ENCODE measurements around the gene CPSF3.

The CPSF3 gene

DNA sequence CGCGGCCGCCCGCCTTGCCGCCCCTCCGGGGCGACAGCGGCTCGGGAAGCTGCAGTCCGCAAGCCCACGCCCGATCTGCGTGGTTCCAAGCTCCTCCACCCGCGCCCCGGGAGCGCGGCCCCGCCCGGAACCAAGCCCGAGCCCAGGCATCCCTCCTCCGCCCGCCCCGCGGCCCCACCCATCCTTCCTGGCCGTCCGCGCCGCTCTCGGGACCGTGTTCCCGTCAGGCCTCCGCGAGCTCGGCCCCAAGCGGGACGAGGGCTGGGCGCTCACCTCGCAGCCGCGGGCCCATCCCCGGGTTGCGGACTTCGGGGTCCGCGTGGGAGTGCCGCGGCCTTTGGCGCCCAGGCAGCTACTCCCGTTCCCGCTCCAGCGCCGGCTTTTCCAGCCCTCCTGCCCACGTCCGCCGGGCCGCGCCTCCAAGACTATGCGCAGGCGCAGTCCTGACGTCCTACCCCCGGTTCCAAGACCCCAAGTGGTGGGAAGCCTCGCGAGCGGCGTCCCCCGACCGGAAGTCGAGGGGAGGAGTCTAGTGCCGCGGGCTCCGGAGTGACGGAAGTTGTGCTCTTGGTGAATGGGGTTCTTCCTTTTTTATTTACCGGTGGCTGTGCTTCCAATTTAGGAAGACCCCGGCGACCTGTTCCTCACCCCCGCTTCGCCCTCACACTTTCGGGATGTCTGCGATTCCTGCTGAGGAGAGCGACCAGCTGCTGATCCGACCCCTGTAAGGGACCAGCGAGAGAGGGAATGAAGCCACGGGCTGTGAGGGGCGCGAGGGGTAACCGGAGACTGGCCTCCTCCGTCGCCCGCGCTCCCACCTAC is at the start of gene CPSF3, which contains the start of gene ITGB1BP1:
CPSF3 (plus strand) TSS at position 555 of the 822 bp plus-strand sequence; CDS start at position 675, 120 bp downstream.
ITGB1BP1 (minus strand) TSS at position 429 of the 822 bp plus-strand sequence. CDS start 4,831 bp downstream, outside the sequence.
- peak; percentile 96 for DNase-seq

DNA sequence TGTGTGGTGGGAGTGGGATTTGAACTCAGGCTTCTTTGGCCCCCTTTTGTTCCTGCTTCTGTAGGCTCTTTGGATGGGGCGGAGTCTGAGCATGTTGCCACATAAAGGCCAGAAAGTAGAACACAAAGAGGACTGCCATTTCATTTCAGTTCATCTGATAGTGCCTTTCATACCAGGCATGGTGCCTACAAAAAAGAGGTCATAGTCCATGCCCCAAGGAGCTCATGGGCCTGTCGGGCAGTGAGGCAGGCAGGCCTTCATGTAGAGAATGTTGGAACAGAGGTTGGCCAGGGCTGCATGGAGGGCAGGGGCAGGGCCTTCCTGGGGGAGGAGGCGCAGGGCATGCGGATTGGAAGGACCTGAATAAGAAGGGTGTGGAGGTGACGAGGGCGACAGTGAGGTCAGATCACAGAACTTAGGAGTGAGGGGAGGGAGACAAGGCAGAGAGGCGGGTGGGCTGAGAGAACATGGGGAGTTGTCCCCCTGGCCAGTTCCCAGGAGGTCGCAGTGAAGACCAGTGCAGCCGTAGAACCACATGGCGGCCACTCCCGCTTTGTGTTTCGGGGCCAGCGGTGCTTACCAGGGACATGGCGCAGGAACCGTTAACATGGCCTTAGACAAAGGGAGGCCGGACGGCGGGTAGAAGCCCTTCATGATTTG is 49.3 kb upstream of the CPSF3 start:
- no peak for DNase-seq

DNA sequence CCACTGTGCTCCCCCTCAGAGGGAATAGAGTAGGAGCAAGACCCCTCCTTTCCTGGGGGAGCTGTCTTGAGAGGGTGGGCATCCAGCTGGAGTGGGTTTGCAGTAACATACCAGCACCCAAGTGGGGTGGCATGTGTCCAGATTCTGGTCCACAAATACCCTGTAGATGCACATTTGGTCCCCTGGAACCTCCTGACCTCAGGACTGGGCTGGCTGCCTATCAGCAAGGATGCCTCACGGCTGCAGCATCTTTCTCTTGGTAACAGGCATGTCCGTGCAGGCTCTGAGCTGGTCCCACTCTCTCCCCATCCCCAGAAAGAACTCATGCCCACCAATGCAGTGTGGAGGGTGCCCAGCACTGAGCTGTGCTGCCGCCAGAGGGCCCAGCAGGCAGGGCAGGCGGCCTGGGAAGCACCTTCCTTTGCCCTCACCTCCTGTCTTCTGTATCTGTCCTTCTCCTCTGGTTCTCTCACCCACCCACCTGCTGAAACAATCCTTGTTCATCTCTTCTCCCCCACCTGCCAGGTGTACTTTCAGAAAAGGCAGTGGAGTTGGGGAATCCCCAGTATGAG is 47.5 kb upstream of the CPSF3 start:
- no peak for DNase-seq

DNA sequence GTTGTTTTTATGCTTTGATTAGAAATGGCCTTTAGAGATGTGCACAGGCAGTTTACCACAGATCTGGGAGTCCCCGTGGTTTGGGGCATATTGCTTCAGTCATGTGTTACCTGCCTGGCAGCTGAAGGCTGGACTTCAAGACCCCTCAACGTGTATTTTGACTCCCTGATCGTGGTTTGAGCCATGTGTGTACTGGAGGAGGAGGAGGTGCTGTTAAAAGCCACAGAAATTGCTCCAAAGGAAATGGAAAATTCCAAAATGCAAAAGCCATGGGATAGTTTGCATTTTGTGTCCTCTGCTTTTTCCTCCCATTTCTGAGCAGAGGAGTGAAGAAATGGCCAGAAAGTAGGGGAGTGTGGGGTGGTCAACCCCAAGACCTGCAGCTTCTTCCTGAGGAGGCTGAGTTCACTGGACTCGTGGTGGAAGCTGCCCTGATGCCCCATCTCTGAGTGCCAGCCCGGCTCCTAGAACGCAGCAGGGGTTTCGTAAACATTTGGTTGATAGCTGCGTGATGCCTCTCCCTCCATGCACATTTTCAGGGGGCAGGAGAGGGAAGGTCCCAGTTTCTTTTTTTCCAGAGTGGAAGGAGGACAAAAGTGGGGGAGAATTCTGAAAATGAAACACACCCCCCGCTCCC is 45.9 kb upstream of the CPSF3 start:
- no peak for DNase-seq

DNA sequence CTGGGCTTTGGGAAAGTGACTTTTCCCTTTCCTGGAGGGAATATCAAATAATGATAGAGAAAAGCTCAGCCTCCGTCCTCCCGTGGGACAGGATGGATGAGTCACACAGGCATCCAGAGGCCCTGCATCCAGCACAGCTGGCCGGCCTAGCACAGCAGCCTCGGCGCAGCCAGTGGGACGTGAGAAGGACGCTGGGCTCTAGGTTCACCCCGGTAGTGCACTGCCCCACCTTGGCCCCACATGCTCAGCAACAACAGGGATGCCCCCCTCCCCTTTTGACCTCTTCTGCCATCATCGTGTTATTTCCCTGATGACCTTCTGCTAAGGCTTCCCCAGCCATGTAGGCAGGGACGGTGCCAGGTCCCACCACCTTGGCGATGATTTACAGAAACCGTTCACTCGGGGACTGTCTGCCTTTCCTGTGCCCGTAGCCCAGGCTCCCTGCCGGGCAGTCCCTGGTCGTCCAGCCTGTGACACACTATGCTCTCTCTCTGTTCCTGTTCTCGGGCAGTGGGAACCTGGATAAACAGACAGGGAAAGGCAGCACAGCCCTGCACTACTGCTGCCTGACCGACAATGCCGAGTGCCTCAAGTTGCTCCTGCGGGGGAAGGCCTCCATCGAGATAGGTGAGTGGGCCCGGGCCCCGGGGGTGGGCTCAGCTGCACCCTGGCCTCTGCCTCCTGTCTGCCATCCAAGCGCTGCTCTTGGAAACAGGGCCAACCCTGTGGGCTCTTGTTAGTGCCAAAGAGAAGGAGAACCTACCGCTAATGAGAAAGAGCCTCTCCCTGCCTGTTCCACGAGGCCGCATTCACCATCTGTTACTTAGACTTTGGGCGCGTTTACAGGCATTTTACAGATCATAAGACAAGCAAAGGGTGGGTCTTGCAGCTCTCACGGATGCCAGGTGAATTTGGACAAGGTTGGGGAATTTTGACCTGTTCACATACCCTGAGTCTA is 44.7 kb upstream of the CPSF3 start:
- DNase-seq = no peak

DNA sequence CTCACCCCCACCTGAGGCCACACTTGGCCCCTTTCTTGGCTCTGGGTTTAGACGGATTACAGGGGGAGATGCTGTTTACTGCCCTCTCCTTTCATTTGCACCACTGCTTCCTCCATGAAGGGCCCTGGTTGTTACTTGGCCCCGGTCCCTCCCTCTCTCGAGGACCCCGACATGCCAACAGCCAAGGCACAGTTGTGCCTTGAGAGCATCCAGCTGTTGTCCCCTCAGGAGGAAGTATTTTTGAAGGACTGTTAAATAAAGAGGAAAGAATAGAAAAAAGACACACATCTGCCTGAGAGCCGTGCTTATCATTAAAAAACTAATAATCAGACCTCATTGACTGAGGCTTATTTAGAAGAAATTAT is 44.1 kb upstream of the CPSF3 start:
- DNase-seq = no peak

DNA sequence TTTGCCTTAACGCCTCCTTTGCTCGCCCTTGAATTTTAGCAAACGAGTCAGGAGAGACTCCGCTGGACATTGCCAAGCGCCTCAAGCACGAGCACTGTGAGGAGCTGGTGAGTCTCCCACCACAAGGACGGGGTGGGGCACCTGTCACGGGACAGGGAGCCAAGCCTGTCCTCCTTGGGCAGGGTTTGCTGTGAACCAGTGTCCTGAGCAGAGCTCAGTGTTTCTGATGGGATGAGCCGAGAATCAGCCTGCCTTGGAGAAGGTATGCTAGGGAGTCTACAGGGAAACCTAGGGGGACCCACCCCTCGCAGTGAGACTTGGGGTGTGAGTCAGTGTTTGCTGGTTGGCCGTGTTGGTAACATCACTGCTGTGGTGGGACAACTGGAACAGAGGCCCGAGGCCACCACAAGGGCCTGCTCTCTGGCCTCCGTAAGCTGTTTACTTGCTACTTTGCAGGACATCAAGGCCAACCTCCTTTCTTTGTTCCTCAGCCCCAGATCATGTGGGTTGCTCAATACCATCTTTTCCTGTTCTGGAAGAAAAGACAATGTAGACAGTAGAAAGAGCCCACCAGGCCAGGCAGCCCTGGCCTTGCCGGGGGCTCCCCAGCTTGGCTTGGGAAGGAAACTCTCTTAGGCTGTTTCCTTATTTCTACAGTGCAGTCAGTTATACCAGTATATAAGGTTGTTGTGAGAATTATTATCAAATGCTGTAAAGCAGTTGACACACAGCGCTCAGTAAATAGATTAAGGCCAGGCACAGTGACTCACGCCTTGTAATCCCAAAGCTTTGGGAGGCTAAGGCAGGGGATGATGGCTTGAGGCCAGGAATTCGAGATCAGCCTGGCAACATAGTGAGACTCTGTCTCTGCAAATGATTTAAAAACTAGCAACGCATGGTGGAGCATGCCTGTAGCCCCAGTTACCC is 42.5 kb upstream of the CPSF3 start:
- DNase-seq = no peak

DNA sequence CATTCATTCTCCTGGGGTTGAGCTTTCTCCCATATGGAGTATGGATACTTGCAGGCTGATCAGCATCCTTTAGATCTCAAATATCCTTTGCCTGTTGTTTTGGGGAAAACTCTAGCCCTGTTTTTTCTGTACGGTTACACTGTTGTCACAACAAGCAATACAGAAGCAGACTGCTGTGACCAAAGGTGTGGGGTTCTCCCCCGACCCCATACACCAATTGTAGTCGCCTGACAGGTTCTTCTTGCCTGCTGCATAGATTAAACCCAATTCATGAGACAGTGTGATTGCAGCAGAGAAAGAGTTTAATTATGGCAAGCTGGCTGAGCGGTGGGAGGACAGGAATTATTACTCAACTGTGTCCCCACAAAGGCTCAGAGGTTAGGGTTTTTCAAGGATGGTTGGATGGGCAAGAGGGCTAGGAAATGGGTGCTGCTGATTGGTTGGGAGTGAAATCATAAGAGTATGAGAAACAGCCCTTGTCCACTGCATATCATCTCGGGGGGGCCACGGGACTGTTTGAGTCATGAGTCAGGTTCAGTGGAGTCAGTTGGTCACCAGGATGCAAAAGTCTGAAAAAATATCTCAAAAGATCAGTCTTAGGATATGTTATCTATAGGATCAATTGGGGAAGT is 40.7 kb upstream of the CPSF3 start:
- DNase-seq = no peak

DNA sequence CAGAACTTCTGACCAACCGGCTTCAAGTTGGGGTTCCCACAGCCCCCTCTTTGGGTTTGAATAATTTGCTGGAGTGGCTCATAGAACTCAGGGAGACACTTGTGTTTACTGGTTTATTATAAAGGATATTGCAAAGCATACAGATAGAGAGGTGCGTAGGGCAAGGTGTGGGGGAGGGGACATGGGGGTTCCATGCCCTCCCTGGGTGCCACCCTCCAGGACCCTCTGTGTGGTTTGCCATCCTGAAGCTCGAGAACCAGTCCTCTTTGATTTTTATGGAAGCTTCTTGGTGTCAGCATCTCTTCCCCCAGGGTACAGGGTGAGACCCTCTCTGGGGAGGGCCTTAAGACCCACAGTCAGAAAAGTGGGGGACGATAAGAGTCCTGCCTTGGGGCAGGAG is 38.9 kb upstream of the CPSF3 start:
- DNase-seq = no peak

DNA sequence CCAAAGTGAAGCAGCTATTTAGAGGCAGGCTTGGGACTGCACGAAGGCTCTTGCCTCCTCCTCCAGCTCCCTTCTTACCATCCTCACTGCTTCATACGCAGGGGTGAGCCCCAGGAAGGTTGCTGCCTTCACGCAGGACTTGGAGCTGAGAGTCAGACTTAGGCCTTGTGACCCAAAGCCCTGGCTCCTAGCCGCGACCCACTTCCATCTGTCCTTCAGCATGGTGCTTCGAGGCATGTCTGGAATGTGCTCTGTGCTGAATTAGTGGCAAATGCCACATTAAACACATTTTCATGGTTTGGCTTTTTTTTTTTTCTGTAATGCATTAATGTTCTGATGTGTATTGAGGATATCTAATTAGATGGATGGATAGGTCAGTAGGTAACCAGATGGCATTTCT is 37.6 kb upstream of the CPSF3 start:
- DNase-seq = no peak

DNA sequence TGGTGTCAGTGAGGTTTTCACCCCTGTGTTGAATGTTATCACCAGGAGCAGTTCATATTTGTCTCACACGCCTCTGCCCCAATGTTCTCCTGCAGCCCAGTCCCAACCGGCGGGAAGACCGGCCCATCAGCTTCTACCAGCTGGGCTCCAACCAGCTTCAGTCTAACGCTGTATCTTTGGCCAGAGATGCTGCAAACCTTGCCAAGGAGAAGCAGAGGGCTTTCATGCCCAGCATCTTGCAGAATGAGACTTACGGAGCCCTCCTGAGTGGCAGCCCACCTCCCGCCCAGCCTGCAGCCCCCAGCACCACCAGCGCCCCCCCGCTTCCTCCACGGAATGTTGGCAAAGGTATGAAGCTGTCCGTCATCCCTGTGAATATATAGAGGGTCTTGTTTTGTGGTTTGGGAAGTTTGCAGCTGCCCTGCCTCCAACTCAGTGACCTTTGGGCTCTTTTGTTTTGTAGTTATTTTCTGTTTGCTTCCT is 35.2 kb upstream of the CPSF3 start:
- no peak for DNase-seq

DNA sequence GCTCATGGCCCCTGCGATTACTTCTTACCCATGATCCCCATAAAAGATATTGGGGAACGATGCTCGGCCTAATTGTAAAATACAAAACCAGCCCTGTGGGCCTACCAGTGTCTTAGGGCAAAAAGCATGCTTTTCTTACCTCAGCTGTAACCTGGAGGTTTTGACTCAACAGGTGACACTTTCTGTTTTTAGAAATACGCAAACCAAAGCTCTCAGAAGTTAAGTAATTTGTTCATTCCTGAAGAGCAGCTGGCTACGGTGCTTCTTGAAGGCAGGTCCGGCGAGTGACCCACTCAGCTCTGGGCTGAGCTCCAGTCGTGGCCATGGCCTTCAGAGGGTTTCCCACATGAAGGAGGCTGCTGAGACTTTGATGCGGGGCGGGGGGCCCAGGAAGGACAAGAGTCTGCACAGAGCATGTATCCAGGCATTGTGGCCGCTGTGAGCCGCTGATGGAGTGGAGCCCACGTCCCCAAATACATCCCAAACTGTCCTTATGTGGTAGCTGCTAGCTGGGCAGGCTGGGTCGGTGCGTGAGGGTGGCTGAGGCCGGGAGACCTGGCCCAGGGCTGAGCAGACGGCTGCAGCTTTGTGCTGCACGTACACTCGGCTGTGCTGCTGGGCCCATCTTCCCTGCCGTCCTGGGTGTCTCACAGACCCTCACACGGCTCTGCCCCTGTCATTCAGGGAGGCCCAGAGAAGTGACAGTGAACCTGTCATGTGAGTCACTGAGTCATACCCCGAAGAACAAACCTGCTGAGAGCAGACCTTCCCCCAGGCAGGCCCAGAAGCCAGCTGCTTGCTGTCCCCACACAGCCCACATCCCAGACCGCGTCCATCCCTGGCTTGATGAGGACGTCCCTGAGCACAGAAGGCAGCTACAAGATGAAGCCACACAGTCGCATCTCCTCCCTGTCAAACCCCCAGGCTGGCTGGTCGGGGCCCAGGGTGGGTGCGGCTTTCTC is 34.2 kb upstream of the CPSF3 start:
- DNase-seq = no peak

DNA sequence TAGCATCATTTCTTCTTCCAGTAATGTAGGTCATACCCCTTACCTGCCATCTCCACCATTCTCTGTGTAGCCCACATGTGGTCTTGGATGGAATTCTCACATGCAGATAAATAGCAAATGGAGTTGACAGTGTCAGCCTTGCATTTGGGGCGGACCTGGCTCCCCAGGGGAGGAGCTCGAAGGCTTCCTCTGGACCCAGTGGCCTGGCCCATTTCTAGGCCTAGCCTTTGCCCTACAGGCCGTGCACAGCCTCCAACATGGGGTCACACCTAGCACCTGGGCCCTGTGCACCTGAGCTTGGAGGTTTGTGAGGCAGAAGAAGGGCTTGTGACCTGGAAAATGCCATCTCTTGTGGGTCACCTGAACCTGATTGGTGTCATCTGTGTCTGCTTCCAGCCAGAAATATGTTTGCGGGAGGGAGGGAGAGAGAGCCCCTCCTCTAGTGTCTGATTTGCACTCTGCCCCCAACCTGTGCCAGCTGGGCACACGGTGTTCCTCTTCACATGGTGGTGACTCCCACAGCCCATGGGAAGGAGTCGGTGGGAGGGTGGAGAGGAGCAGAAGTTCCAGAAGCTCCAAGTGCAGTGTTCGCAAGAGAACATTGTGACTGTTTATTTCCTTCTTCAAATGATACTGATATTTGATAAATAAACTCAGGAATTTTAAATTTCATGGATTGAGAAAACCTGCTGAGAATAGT is 33.2 kb upstream of the CPSF3 start:
- no peak for DNase-seq

DNA sequence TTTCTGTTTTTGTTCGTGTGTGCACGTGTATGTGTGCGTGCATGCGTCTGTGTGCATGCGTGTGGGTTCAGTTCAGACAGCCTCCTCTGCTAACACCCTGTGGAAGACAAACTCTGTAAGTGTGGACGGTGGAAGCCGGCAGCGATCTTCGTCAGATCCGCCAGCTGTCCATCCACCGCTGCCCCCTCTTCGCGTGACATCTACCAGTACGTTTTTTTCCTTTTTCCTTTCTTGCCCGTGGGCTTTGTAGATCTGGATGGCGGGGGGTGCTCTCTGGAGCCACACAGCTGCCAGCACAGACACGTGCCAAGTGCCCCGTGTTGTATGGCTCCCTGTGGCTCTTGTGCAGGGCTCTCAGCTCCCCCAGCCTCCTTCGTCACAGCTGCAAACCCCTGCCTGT is 32.5 kb upstream of the CPSF3 start:
- no peak for DNase-seq

DNA sequence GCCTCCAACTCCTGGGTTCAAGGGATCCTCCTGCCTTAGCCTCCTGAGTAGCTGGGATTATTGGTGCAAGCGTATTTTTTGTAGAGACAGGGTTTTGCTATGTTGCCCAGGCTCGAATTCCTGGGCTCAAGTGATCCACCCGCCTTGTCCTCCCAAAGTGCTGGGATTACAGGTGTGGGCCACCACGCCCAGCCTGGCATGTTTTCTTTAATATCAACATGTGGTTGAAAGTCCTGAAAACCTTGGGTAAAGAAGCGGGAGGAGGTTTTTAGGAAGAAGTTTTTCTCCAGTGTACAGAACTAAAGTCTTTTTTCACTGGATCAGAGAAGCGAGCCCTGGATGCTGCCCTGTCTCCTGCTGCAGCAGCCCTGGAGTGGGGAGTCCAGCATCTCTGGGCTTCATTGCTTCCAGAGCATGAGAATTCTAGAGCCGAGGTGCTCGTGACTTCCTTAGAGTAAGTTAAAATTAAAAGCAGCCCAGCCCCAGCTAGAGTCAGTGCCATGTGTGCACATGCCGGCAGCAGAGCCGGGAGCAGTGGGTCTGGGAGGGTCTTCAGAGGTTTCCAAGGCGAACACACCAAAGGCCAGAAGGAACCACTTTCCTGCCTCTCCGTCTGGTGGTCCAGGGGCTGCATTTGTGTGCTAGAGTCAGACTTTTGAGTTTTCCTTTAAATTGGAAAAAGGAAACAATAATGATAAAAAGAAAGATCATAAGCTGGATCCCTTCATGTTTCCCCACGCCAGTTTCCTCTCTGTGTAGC is 31.3 kb upstream of the CPSF3 start:
- DNase-seq = no peak

DNA sequence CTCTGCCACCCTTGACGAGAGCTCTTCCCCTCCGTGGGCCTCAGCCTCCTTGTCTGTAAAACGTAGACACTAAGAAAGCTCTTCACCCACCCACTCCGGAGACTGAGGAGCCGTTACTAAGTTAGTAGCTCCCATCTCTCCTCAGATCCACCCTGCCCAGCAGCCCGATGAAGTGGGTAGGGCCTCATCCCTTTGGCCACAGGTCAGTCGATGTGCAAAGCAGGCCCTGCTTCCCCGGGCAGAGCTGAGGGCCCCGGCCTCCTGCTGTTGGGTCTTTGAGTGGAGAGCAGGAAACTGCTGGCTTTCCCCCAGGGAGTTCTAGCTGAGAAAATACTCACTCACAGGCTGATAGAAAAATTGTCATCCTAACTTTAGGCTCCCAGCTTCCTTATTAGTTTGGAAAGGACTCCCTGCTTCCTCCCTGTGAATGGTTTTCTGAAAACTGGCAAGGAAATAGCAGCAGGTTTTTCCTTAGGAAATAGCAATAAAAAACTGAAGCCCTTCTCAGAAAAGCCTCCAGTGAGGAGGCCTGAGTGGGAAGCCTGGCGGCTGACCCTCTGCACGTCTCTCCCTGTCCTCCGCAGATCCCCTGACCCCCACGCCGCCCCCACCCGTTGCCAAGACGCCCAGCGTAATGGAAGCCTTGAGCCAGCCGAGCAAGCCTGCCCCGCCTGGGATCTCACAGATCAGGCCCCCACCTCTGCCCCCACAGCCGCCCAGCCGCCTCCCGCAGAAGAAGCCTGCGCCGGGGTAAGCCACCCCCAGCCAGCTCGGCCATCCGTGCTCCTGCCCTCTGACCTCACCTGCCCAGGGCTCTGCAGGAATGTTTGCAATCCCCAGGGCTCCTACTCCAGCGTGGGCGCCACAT is 30.3 kb upstream of the CPSF3 start:
- DNase-seq = no peak

DNA sequence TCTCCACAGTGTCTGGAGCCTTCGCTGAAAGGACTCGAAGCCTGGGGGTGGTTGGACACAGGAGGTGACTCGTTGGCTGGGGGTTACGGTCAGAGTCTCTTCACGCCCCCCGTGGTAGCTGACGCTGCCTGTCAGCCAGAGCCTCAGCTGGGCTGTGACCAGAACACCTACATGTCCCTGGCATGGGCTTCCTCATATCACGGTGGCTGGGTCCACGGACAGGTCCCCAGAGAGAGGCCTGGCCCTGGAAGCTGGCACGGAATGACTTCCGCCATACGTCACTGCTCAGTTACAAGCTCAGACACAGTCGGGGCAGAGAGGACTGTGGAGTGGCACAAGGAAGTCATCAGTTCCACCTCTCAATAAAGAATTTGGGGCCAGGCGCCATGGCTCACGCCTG is 28.6 kb upstream of the CPSF3 start:
- no peak for DNase-seq
